Activated T-cell treated with anti-CD3 and anti-CD28 coated beads, Interleukin-2, amount 50 U/mL, for 4 hours (primary cell): Measurements from ENCODE around the gene SAP130. TPM values are rescaled to one million over a fixed set of nuclear protein-coding genes. Genes with fewer than 3 reads are reported as not detected.
"Not testable (repeated sequence)": the region's sequence is repeated elsewhere in the genome, so short reads cannot be mapped to it uniquely, and the experiment has no call there.

Experiments used
- ATAC-seq, 2 donors: fragments of 200-7000 bp; cut with Tn5 transposase; one replicate each; pipeline ENCODE4 v1.10.0; 2021
- DNase-seq: peaks from one replicate; pipeline ENCODE4 v3.0.0-alpha.2; 2020
- H3K27me3 Mint-ChIP-seq: one replicate; pipeline ENCODE4 v1.8.0; 2021; ENCODE audit warnings: low read depth, mixed read lengths
- H3K36me3 Mint-ChIP-seq: one replicate; pipeline ENCODE4 v1.8.0; 2022; ENCODE audit warnings: mixed read lengths; ENCODE audit not compliant: insufficient read depth
- H3K4me1 Mint-ChIP-seq: one replicate; pipeline ENCODE4 v1.8.0; 2021; ENCODE audit warnings: low read depth, mixed read lengths
- H3K4me3 Mint-ChIP-seq: one replicate; pipeline ENCODE4 v1.8.0; 2021; ENCODE audit warnings: mild to moderate bottlenecking, moderate library complexity, mixed read lengths
- H3K9me3 Mint-ChIP-seq: one replicate; pipeline ENCODE4 v1.8.0; 2021; ENCODE audit warnings: mixed read lengths
- total RNA-seq, 3 donors: library from RNA; stranded (reverse); gene quantifications; one replicate each; pipeline ENCODE4 v1.2.1, GENCODE V29; 2021

SAP130 gene
- total RNA-seq, 3 donors from 2014 or later = 18.5 to 20.7 (median 20.2) TPM

DNA sequence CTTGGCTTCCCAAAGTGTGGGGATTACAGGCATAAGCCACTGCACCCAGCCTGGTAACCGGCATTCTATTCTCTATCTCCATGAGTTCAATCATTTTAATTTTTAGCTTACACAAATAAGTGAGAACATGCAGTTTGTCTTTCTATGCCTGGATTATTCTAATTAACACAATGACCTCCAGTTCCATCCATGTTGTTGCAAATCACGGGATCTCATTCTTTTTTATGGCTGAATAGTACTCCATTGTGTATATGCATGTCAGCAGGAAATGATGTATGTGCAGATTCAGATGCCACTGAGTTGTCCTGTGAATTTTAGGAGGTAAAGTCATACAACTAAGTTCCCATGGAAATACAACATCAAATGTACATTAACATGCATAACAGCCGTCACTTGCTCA, 117.4 kb downstream of the SAP130 start:
- Mint-ChIP-seq H3K27me3 (peaks cover 5% of the 10 kb centered on the region), H3K4me3 (no peak overlapping the region), H3K9me3 (no peaks in the 10 kb centered on the region), H3K36me3 (no peaks in the 10 kb centered on the region), H3K4me1 (no peaks in the 10 kb centered on the region)
- DNase-seq = no peak
- no peak for ATAC-seq

DNA sequence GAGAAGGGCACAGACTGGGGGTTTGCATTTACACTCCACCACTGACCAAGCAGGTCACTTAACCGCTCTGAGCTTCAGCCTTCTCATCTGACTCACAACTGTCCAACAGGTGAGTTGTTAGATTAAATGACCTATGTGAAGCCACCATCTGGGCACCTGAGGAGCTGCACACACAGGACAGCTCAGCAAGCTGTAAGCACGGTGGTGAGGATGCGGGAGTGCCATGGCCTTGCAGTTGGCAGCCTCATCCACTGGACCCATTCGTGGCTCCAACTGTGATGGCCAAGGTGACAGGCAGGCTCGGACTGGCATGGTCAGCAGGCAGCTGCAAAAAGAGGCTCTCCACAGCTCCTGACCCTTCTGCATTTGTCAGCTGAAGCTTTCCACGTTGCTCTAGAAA, 118.8 kb downstream of the SAP130 start:
- no peak for ATAC-seq
- Mint-ChIP-seq H3K9me3 (no peaks in the 10 kb centered on the region), H3K36me3 (no peaks in the 10 kb centered on the region), H3K4me1 (no peaks in the 10 kb centered on the region), H3K27me3 (peaks cover 6% of the 10 kb centered on the region), H3K4me3 (no peak overlapping the region)
- DNase-seq = no peak

DNA sequence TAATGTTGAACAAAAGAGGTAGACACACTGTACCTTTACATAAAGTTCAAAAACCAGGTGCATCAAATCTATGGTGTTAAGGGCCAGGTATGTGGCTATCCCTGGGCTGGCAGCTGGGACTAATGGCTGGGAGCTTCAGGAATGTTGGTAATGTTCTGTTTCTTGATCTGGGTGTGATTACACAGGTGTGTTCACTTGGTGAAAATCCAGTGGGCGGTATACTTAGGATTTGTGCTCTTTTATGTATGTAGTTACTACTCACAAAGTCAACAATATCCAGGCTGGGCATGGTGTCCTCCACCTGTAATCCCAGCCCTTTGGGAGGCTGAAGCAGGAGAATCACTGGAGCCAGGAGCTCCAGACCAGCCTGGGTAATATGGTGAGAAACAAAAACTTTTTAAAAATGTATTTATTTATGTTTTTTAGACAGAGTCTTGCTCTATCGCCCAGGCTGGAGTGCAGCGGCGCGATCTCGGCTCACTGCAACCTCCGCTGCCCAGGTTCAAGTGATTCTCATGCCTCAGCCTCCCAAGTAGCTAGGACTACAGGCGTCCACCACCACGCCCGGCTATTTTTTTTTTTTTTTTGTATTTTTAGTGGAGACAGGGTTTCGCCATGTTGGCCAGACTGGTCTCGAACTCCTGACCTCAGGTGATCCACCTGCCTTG, 120.0 kb downstream of the SAP130 start:
- DNase-seq, H3K9me3 Mint-ChIP-seq, H3K4me1 Mint-ChIP-seq, H3K4me3 Mint-ChIP-seq, H3K36me3 Mint-ChIP-seq, H3K27me3 Mint-ChIP-seq, ATAC-seq: not testable (repeated sequence)

DNA sequence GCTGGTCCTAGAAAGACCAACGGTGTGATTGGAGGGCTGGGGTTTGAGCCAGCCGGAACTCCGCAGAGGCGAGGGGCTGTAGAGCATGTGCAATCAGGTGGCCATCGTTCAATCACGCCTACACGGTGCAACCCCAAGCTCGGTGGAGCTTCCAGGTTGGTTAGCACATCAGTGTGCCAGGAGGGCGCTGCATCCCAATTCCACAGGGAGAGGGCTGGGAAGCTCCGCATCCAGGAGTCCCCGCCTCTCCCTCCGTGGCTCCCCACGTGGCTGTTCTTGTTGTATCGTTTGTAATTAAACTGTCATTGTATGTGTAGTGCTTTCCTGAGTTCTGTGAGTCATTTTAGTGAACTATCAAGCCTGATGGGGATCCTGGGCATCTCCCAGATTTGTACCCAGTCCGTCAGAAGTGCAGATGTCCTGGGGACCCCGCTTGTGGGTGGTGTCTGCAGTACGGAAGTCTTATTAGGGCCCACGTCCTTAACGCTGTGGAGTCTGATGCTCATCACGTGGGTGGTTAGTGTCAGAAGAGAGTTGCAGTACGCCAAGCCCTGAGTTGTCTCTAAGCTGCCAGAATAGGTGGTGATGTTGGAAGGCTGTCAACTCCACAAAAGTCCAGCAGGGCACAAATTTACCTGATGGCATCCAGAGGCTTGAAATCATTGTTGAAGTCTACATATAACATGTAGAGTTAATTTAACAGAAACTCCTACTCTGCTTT, 121.5 kb downstream of the SAP130 start:
- no peak for DNase-seq
- H3K9me3 Mint-ChIP-seq = no peaks in the 10 kb centered on the region
- H3K4me3 Mint-ChIP-seq = no peak overlapping the region
- H3K36me3 Mint-ChIP-seq = no peaks in the 10 kb centered on the region
- H3K4me1 Mint-ChIP-seq = no peaks in the 10 kb centered on the region
- H3K27me3 Mint-ChIP-seq = peaks cover 6% of the 10 kb centered on the region
- ATAC-seq = no peak

DNA sequence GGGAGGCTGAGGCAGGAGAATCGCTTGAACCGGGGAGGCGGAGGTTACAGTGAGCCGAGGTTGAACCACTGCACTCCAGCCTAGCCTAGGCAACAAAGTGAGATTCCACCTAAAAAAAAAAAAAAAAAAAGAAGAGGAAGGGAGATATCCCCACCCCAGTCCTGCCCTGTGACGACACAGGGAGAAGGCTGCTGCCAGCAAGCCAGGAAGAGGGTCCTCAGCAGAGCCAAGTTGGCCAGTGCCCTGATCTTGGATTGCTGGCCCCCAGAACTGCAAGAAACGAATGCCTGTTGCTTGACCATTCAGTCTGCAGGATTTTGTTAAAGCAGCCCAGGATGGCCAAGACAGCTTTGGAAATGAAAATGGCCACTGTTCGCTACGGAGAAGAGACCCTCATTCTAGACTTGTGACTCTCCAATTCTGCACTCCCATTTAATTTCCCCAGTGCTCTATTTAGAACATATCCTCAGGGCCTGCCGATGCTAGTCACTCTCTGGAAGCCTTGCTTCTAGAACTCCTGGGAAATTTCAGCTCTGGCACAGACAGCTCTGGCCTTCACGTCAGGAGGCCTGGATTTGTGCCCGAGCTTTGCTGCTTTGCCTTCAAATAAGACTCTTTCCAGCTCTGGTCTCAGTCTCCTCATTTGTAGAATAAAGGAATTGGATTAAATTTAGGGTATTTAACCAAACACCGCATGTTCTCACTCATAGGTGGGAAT, 126.4 kb downstream of the SAP130 start:
- H3K27me3 Mint-ChIP-seq = peaks cover 7% of the 10 kb centered on the region
- no peaks in the 10 kb centered on the region for H3K36me3 Mint-ChIP-seq
- no peaks in the 10 kb centered on the region for H3K9me3 Mint-ChIP-seq
- H3K4me1 Mint-ChIP-seq = no peaks in the 10 kb centered on the region
- DNase-seq (no peak), ATAC-seq (no peak)
- no peak overlapping the region for H3K4me3 Mint-ChIP-seq

GRCh38 chr2:127897531-127898211, 130.2 kb downstream of the SAP130 start:
- Mint-ChIP-seq H3K36me3 (no peaks in the 10 kb centered on the region), H3K4me1 (no peaks in the 10 kb centered on the region), H3K9me3 (no peaks in the 10 kb centered on the region), H3K27me3 (peaks cover 4% of the 10 kb centered on the region), H3K4me3 (no peak overlapping the region)
- ATAC-seq (no peak), DNase-seq (no peak)

DNA sequence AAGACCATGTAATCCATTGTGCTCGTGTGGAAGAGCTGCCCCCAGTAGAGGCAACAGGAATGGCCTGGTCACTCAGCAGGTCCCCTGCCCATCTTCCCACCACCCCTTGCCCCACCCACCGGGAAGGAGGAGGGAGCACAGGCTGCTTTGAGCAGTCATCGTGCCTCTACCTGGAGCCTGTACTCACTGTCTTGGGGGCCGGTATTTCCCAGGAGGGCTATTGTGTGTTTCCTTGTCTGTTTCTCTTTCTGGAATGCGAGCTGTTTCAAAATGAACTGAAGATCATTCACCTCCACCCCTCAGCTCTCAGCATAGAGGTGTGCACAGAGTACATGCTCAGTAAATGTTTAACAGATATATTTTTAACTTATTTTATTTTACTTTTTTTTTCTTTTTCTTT, 134.4 kb downstream of the SAP130 start:
- DNase-seq = no peak
- Mint-ChIP-seq H3K36me3 (no peaks in the 10 kb centered on the region), H3K27me3 (no peaks in the 10 kb centered on the region)

GRCh38 chr2:127893033-127893432, 134.8 kb downstream of the SAP130 start:
- DNase-seq (no peak), ATAC-seq (no peak)
- no peak overlapping the region for H3K4me3 Mint-ChIP-seq
- no peaks in the 10 kb centered on the region for H3K9me3 Mint-ChIP-seq
- no peaks in the 10 kb centered on the region for H3K27me3 Mint-ChIP-seq
- peaks cover 9% of the 10 kb centered on the region for H3K4me1 Mint-ChIP-seq
- no peaks in the 10 kb centered on the region for H3K36me3 Mint-ChIP-seq

More for the DNA sequence above, 134.4 kb downstream of the SAP130 start:
- no peak for ATAC-seq
- H3K4me1 Mint-ChIP-seq = peaks cover 8% of the 10 kb centered on the region
- H3K9me3 Mint-ChIP-seq = no peaks in the 10 kb centered on the region
- no peak overlapping the region for H3K4me3 Mint-ChIP-seq

DNA sequence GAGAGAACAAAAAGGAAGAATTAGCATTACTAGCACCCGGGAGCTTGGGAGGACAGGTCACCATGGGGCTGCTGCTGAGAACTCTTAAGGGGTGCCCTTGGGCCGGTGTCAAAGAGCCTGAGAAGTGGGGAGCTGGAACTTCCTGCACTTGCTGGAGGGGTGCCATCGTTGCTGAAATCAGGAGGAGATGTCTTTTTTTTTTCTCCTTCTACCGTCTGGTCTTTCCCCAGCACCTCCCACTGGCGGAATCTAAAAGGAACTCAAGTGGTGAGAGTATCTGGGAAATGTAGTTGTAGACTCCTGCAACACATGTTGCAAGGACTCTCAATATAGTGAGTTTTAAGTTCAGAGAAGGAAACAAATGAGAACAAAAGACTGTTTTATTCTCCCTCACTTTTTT, 136.0 kb downstream of the SAP130 start:
- Mint-ChIP-seq H3K4me1 (peaks cover 20% of the 10 kb centered on the region), H3K27me3 (no peaks in the 10 kb centered on the region)

More for the DNA sequence above, 136.0 kb downstream of the SAP130 start:
- no peaks in the 10 kb centered on the region for H3K36me3 Mint-ChIP-seq
- ATAC-seq (no peak), DNase-seq (no peak)
- H3K9me3 Mint-ChIP-seq = no peaks in the 10 kb centered on the region
- no peak overlapping the region for H3K4me3 Mint-ChIP-seq

Other genes with a start within 250 kb of the SAP130 start
- 10 to 100 TPM; 71.8 to 79.9 (median 72.8) TPM for gene WDR33, start 216.9 kb downstream of the SAP130 start, total RNA-seq
- gene POLR2D, start 169.9 kb downstream of the SAP130 start, total RNA-seq = 10 to 100 TPM; 91.6 to 96.0 (median 93.6) TPM
- 10 to 100 TPM; 16.7 to 19.6 (median 18.6) TPM for gene AMMECR1L, start 142.1 kb downstream of the SAP130 start, total RNA-seq
- gene UGGT1, start 63.1 kb upstream of the SAP130 start, total RNA-seq = 10 to 100 TPM; 49.9 to 59.1 (median 58.7) TPM